ENCODE measurements around the gene CADM4. TPM values are rescaled to one million over a fixed set of nuclear protein-coding genes. Genes with fewer than 3 reads are reported as not detected.
A peak's percentile ranks its signal among the peaks of the same experiment; 100 is the strongest.
"Not testable (repeated sequence)": the region's sequence is repeated elsewhere in the genome, so short reads cannot be mapped to it uniquely, and the experiment has no call there.

The CADM4 gene
- total RNA-seq, 1 donor from 2014 or later: 21.9 TPM

- TF ChIP-seq, protein P1, sequence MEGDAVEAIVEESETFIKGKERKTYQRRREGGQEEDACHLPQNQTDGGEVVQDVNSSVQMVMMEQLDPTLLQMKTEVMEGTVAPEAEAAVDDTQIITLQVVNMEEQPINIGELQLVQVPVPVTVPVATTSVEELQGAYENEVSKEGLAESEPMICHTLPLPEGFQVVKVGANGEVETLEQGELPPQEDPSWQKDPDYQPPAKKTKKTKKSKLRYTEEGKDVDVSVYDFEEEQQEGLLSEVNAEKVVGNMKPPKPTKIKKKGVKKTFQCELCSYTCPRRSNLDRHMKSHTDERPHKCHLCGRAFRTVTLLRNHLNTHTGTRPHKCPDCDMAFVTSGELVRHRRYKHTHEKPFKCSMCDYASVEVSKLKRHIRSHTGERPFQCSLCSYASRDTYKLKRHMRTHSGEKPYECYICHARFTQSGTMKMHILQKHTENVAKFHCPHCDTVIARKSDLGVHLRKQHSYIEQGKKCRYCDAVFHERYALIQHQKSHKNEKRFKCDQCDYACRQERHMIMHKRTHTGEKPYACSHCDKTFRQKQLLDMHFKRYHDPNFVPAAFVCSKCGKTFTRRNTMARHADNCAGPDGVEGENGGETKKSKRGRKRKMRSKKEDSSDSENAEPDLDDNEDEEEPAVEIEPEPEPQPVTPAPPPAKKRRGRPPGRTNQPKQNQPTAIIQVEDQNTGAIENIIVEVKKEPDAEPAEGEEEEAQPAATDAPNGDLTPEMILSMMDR (IDR thresholded peaks at IDR 0.05; ENCODE audit: insufficient read depth, low read length, poor library complexity, severe bottlenecking): peak; percentile 86
- DNase-seq (ENCODE audit: low read depth): no peak
- peaks cover 4% of the 10 kb centered on the region for H3K36me3 ChIP-seq (ENCODE audit: control insufficient read depth, insufficient read depth, low read length)
These were observed 12.3 kb upstream of the CADM4 start for GRCh38 chr19:43651758-43652545.

DNA sequence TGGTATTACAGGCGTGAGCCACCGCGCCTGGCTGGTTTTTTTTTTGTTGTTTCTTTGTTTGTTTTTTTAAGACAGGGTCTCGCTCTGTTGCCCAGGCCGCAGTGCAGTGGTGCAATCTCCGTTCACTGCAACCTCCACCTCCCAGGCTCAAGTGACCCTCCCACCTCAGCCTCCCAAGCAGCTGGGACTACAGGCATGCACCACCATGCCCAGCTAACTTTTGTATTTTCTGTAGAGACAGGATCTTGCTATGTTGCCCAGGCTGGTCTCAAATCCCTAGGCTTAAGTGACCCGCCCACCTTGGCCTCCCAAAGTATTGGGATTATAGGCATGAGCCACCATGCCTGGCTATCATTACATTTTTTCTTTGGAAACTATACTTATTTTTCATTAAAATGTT is 10.6 kb upstream of the CADM4 start:
- H3K4me3 ChIP-seq (ENCODE audit: low read depth, low read length); DNase-seq (ENCODE audit: low read depth); H3K36me3 ChIP-seq (ENCODE audit: control insufficient read depth, insufficient read depth, low read length); H3K27me3 ChIP-seq (ENCODE audit: control insufficient read depth, insufficient read depth, low read length): not testable (repeated sequence)

More at GRCh38 chr19:43651758-43652545, 12.3 kb upstream of the CADM4 start:
- no peak overlapping the region for H3K4me3 ChIP-seq (ENCODE audit: low read depth, low read length)
- no peaks in the 10 kb centered on the region for H3K27me3 ChIP-seq (ENCODE audit: control insufficient read depth, insufficient read depth, low read length)

- DNase-seq (ENCODE audit: low read depth): no peak
- Histone ChIP-seq H3K4me3 (ENCODE audit: low read depth, low read length) (no peak overlapping the region), H3K36me3 (ENCODE audit: control insufficient read depth, insufficient read depth, low read length) (no peaks in the 10 kb centered on the region), H3K27me3 (ENCODE audit: control insufficient read depth, insufficient read depth, low read length) (no peaks in the 10 kb centered on the region)
- TF ChIP-seq, protein P1 (IDR thresholded peaks at IDR 0.05; ENCODE audit: insufficient read depth, low read length, poor library complexity, severe bottlenecking): no peak
These were observed 9.9 kb upstream of the CADM4 start for GRCh38 chr19:43649514-43649913.

DNA sequence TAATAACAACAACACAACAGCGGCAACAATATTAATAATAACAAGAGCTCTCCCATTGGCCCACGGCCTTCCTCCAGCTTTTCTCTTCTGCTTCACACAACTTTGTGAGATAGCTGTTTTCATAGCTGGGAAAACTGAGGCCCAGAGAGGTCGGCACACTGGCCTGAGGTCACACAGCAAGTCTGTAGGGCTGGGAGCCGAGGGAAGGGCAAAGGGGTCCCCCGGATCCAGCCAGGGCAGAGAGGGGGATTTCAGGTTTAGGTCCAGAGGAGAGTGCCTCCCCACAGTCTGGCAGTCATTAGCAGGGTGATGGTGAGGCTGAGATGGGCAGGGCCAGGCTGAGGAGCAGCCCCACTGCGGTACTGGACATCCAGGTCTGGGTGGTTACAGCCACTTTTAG is 9.0 kb upstream of the CADM4 start:
- no peak for DNase-seq (ENCODE audit: low read depth)
- H3K36me3 ChIP-seq (ENCODE audit: control insufficient read depth, insufficient read depth, low read length): no peaks in the 10 kb centered on the region
- H3K27me3 ChIP-seq (ENCODE audit: control insufficient read depth, insufficient read depth, low read length): no peaks in the 10 kb centered on the region
- no peak overlapping the region for H3K4me3 ChIP-seq (ENCODE audit: low read depth, low read length)
- TF ChIP-seq, protein P1 (IDR thresholded peaks at IDR 0.05; ENCODE audit: insufficient read depth, low read length, poor library complexity, severe bottlenecking): no peak

DNA sequence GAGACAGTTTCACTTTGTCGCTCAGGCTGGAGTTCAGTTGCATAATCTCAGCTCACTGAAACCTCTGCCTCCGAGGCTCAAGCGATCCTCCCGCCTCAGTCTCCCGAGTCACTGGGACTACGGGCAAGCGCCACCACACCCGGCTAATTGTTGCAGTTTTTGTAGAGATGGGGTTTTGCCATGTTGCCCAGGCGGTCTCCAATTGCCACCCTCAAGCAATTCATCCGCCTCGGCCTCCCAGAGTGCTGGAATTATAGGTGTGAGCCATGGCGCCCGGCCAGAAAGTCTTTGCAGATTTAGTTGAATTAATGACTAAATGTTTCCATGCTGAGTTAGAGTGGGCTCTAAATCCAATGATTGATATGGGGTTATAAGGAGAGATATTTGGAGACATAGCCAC is 4.5 kb upstream of the CADM4 start:
- Histone ChIP-seq H3K4me3 (ENCODE audit: low read depth, low read length) (no peak overlapping the region), H3K36me3 (ENCODE audit: control insufficient read depth, insufficient read depth, low read length) (no peaks in the 10 kb centered on the region), H3K27me3 (ENCODE audit: control insufficient read depth, insufficient read depth, low read length) (peaks cover 7% of the 10 kb centered on the region)
- DNase-seq (ENCODE audit: low read depth): no peak
- TF ChIP-seq, protein P1 (IDR thresholded peaks at IDR 0.05; ENCODE audit: insufficient read depth, low read length, poor library complexity, severe bottlenecking): no peak

- no peak overlapping the region for H3K4me3 ChIP-seq (ENCODE audit: low read depth, low read length)
- TF ChIP-seq, protein P1 (IDR thresholded peaks at IDR 0.05; ENCODE audit: insufficient read depth, low read length, poor library complexity, severe bottlenecking): no peak
- H3K27me3 ChIP-seq (ENCODE audit: control insufficient read depth, insufficient read depth, low read length): peaks cover 9% of the 10 kb centered on the region
- H3K36me3 ChIP-seq (ENCODE audit: control insufficient read depth, insufficient read depth, low read length): no peaks in the 10 kb centered on the region
- DNase-seq (ENCODE audit: low read depth): no peak
These were observed 3.7 kb upstream of the CADM4 start for GRCh38 chr19:43643326-43643725.
